Fibroblast of skin of right biceps (primary cell): Measurements from ENCODE around the gene KRTAP3-3.

ENCODE experiments used
- DNase-seq: peaks from one replicate; pipeline ENCODE4 v3.0.0-alpha.2; 2013

KRTAP3-3 gene

DNA sequence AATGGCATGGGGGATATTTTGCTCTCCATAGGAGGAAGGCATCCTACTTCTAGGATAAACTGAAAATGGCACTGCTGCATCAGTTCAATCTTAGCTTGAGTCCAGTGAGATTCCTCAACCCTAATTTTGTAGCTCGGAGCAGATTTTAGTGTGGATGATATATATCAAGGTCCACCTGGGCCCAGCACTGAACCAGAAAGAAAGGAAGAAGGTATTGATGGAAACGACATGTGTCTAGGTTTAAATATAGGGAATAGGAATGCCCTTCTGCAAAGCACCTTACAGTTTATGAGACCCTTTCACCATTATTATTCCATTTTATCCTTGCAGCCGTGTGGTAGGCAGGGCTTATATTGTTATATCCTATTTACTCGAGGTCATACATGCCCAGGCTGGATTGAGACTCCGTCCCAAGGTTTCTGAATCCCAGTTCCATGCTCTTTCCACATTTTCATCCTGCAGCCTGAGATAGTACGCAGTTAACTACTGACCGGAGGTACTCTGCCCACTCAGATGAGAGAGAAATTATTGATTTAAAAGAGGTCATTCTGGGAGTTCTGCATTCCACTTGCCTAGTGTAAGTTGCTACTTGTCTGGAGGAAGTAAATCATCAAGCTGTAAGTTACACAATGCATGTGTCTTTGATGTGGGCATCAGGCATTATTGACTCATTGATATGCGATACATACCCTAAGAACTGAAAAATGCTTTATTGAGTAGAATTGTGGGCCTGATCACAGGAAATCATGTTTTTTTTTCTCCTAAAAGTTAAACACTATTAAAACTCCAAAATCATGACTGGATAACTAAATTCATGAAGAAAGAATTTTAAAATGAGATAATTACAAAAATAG lies 37.3 kb downstream of the KRTAP3-3 start:
- DNase-seq = peak; percentile 98

- DNase-seq = peak; percentile 88
These were observed 40.1 kb downstream of the KRTAP3-3 start for GRCh38 chr17:40953881-40954280.

DNA sequence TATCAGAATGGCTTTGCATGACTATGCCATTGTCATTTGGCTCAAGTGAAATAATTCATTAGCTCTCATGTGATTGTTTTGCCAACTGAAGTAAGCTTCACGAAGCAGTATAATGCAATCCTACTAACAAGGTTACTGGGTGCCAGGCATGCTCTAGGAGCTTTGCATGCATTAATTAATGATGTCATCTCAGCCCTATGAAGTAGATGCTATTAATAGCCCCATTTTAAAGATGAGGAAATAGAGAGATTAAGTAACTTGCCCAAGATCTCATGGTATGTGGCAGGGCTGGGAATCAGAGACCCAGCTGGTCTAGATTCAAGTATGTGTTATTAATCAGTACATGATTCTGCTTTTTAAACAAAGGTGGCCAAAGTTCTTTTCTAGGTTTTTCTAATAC lies 41.3 kb downstream of the KRTAP3-3 start:
- DNase-seq = peak; percentile 90

DNA sequence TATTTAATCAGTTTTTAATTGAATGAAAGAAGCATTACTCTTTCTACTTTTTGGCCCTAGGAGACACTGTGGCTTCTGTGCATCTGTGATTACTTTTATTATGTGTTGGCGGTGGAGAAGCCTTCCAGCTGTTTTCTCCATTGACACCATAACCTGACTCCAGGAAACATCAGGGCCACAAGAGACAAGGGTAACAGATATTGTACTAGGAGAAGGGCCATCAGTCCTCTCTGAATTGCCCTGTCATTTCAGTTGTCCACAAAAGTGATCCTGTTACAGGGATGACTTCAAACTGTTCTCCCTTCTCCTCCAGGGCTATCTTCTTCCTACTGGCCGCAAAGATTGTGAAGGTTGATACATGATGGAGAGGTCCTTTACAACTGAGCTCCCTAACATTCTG lies 41.8 kb downstream of the KRTAP3-3 start:
- DNase-seq = no peak

DNA sequence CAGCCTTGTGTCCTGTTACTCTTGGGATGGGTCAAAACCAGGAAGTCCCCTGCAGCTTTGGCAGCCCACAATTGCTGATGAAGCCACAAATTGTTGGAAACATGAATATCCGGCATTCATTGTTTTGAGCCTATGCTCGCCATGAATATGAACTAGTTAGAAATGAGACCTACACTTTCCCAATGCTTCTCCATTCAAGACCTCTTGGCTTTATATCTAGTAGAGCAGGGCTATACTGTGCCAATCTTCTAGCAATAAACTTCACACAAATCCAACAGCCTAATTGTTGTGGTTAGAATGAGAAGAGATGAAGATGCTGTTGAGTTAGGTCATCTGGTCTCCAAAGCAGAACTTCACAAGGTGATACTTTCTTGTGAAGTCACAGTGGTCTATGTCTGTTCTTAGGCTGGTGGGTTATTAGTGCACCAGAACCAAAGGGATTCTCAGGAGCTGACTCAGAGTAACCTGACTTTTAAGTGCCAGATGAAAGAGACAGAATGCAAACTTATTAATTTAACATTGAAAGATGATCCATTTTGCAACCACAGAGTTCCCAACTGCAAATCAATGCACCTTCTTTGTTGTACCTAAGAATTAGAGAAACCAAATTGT lies 42.8 kb downstream of the KRTAP3-3 start:
- DNase-seq = no peak

DNA sequence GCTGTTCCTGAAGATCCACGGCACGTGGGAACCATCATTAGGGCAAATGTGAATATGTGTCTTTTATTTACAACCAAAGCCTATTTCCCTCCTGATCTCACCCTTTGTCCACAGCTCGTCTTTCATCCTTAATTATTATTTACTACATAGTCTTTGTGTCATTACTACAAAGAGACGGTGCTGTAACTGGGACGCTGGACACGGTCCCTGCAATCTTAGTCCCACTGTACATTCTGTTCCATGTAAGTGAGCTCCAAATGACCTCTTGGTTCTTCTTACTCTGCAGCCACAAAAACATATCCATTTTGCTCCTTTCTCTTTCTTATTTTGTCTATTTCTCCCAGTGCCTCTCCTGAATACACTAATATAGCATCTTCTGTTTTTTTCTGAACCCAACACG lies 43.8 kb downstream of the KRTAP3-3 start:
- no peak for DNase-seq

DNA sequence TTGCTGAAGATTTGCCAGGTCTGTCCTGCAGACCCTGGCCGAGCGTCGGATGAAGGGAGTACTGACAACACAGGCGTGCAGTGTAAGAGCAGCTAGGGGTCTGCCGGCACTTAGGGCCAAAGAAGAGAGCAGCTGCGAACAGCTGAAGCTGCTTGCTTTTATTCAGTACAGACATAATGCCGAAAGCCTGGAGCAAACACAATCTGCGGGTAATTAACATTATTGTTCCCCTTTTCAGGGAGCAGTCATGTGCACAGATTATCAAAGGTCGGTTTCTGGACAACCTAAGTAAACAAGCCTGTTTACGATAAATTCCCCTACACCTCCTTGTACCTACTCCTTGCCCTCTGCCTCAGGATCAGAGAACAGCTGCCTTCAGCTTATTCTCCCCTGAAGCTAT lies 44.5 kb downstream of the KRTAP3-3 start:
- DNase-seq = no peak

- DNase-seq = no peak
These were observed 46.0 kb downstream of the KRTAP3-3 start for GRCh38 chr17:40947929-40948328.

- DNase-seq = no peak
These were observed 48.5 kb downstream of the KRTAP3-3 start for GRCh38 chr17:40945414-40945813.

DNA sequence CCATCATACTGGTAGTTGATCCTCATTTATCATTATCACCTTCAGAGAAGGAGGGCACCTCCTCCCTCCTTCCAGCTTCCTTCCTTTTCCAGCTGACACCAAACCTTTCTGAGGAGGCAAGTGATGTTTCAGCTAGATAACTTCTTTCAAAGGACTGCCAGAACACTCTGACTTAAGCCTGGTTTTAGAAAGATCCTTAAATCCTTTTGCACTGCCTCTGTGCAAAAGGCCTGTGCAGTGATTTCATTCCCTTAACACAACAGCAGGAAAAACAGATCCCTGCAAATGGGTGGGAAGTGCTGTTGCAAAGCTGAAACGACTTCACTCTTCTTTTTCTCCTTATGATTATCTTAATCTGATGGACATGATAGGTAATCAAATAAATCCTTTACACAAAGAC lies 49.4 kb downstream of the KRTAP3-3 start:
- DNase-seq = no peak
